A673 (cell line): ENCODE results near the gene TGM3.

ENCODE experiments used
- EZH2 ChIP-seq: fragments of 200-600 bp; sonication (generic); IDR thresholded peaks from 2 replicates; pipeline ENCODE4 v1.6.1; 2017; ENCODE audit warnings: borderline replicate concordance, low read depth, mild to moderate bottlenecking, mixed read lengths, antibody characterized with exemption, low read length; ENCODE audit not compliant: poor library complexity, severe bottlenecking
- TF ChIP-seq, protein P1 (sequence below): fragments of 300-800, 200-600 bp; sonication (generic); conservative IDR thresholded peaks from 2 replicates; pipeline ENCODE4 v1.5.1; 2017; ENCODE audit warnings: low read depth, mild to moderate bottlenecking, antibody characterized with exemption, low read length, moderate library complexity, mixed read lengths

DNA sequence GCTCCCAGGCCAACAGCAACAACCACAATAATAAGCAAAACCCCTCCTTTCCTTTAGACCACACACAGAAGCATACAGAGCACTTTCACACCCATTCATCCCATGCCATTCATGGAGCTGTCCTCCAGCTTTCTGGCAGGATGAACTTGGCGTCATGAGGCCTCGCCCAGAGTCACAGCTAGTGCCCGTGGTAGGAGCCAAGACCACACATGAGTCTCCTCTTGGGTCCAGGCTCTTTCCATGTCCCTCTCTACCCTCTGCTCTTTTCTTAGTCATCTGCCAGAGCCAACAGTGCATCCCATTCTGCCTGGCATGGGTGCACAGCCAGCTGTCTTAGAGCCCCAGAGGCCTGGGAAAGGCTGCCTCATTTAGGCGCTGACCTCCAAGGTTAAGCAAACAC is 1.8 kb upstream of the TGM3 start:
- TF ChIP-seq, protein P1, sequence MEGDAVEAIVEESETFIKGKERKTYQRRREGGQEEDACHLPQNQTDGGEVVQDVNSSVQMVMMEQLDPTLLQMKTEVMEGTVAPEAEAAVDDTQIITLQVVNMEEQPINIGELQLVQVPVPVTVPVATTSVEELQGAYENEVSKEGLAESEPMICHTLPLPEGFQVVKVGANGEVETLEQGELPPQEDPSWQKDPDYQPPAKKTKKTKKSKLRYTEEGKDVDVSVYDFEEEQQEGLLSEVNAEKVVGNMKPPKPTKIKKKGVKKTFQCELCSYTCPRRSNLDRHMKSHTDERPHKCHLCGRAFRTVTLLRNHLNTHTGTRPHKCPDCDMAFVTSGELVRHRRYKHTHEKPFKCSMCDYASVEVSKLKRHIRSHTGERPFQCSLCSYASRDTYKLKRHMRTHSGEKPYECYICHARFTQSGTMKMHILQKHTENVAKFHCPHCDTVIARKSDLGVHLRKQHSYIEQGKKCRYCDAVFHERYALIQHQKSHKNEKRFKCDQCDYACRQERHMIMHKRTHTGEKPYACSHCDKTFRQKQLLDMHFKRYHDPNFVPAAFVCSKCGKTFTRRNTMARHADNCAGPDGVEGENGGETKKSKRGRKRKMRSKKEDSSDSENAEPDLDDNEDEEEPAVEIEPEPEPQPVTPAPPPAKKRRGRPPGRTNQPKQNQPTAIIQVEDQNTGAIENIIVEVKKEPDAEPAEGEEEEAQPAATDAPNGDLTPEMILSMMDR = no peak
- no peak for TF ChIP-seq EZH2
